K562 (cell line): ENCODE measurements around the gene IRF4. TPM values are rescaled to one million over a fixed set of nuclear protein-coding genes. Genes with fewer than 3 reads are reported as not detected.

Experiments
- ATAC-seq: fragments of 200-7000 bp; cut with Tn5 transposase; 3 replicates; pipeline ENCODE4 v1.9.1; 2020; ENCODE audit warnings: moderate library complexity
- BruUV-seq: library from RNA; stranded (reverse); fragments of 400-500 nt; replicated peaks from 2 replicates; lab custom pipeline; 2021; lab: Mats Ljungman, UMichigan
- CTCF ChIA-PET: fragments of 300-600 bp; formaldehyde crosslinking; extraction: SDS; loops from one replicate; lab custom pipeline; 2021; ENCODE audit warnings: low intra/inter-chr PET ratio; lab: Yijun Ruan, JAX
- POLR2A ChIA-PET: fragments of 300-600, 350-650 bp; sonication (Branson Sonifier 250); formaldehyde crosslinking; extraction: SDS; loops from one replicate; lab custom pipeline; 2021; ENCODE audit warnings: antibody characterized with exemption, inconsistent platforms; lab: Yijun Ruan, JAX
- DNase-seq, 4 experiments: peaks; one replicate each; pipeline versions ENCODE4 v3.0.0 to v3.0.0-alpha.2; 2011 to 2018; ENCODE audit warnings: low spot score in 3 of 4, mixed read lengths in 3 of 4; ENCODE audit errors: extremely low read depth in 1 of 4
- FAIRE-seq: peaks from 2 replicates; lab custom pipeline; 2011; peaks lifted over from hg19 to GRCh38; lab: Jason Lieb, UNC
- H2AFZ ChIP-seq: 2 replicates; pipeline ENCODE4 v1.6.0; 2011; ENCODE audit warnings: low read depth, low read length, control low read depth, inconsistent platforms
- H3K27ac ChIP-seq: fragments of 200-600 bp; 3 replicates; pipeline ENCODE4 v1.8.0; 2011; ENCODE audit warnings: low read depth, mild to moderate bottlenecking, control low read depth, inconsistent platforms, low read length, moderate library complexity, mixed read lengths; ENCODE audit errors: extremely low read depth
- H3K27me3 ChIP-seq, 2 experiments: fragments of 300-600 bp in 1 of 2; 2 replicates in 1 of 2; 3 replicates in 1 of 2; pipeline versions ENCODE4 v1.6.0 to v1.8.0; 2011; ENCODE audit warnings: inconsistent platforms in 2 of 2, low read length in 2 of 2, mild to moderate bottlenecking in 1 of 2, mixed read lengths in 1 of 2, moderate library complexity in 1 of 2; ENCODE audit not compliant: control insufficient read depth in 2 of 2, insufficient read depth in 2 of 2
- H3K36me3 ChIP-seq: fragments of 300-600 bp; 3 replicates; pipeline ENCODE4 v1.8.0; 2011; ENCODE audit warnings: mild to moderate bottlenecking, low read length, inconsistent platforms; ENCODE audit not compliant: control insufficient read depth, insufficient read depth
- H3K4me1 ChIP-seq, 2 experiments: fragments of 200-600 bp in 1 of 2; replicated peaks in 1 of 2; 2 replicates in 1 of 2; 3 replicates in 1 of 2; pipeline versions ENCODE4 v1.5.1 to v1.8.0; 2011; ENCODE audit warnings: inconsistent platforms in 2 of 2, low read length in 2 of 2, mild to moderate bottlenecking in 1 of 2, mixed read lengths in 1 of 2, moderate library complexity in 1 of 2; ENCODE audit not compliant: control insufficient read depth in 2 of 2, insufficient read depth in 2 of 2
- H3K4me2 ChIP-seq: 2 replicates; pipeline ENCODE4 v1.6.1; 2011; ENCODE audit warnings: low read length, control low read depth, inconsistent platforms, mixed read lengths; ENCODE audit not compliant: insufficient read depth
- H3K4me3 ChIP-seq: fragments of 200-600 bp; sonication (generic), shearing (Covaris generic); 2 replicates; pipeline ENCODE4 v1.5.1; 2016; ENCODE audit warnings: control low read depth, inconsistent platforms
- H3K79me2 ChIP-seq: fragments of 200-600 bp; 3 replicates; pipeline ENCODE4 v1.8.0; 2011; ENCODE audit warnings: low read length, inconsistent platforms; ENCODE audit not compliant: control insufficient read depth, insufficient read depth
- H3K9ac ChIP-seq, 2 experiments: 2 replicates each; pipeline versions ENCODE4 v1.6.0 to v1.6.1; 2011; ENCODE audit warnings: low read depth in 2 of 2, low read length in 2 of 2, control low read depth in 1 of 2, inconsistent platforms in 1 of 2, mild to moderate bottlenecking in 1 of 2, mixed read lengths in 1 of 2; ENCODE audit not compliant: insufficient read depth in 1 of 2
- H3K9me1 ChIP-seq: one replicate; pipeline ENCODE4 v1.6.0; 2011; ENCODE audit warnings: inconsistent platforms, mild to moderate bottlenecking, low read length, moderate library complexity; ENCODE audit not compliant: control insufficient read depth, insufficient read depth
- H3K9me3 ChIP-seq: replicated peaks from 2 replicates; pipeline ENCODE4 v1.5.1; 2011; ENCODE audit warnings: low read depth, low read length, inconsistent platforms; ENCODE audit not compliant: control insufficient read depth, insufficient read depth
- H4K20me1 ChIP-seq: replicated peaks from 2 replicates; pipeline ENCODE4 v1.6.1; 2011; ENCODE audit warnings: low read length, inconsistent platforms, mixed read lengths; ENCODE audit not compliant: control insufficient read depth, insufficient read depth
- ATF2 ChIP-seq: sonication (generic); formaldehyde crosslinking; IDR thresholded peaks from 2 replicates; pipeline ENCODE4 v1.8.1; 2022; ENCODE audit warnings: missing genetic modification reagents
- BHLHE40 ChIP-seq: IDR thresholded peaks from 2 replicates; pipeline ENCODE4 v1.6.1; 2011; ENCODE audit warnings: low read length, improper control_type of control experiment
- CEBPG ChIP-seq, 3 experiments: fragments of 200-800 bp in 1 of 3; sonication (Bioruptor generic) in 1 of 3; sonication (generic) in 1 of 3; formaldehyde crosslinking in 1 of 3; IDR thresholded peaks in 2 of 3; conservative IDR thresholded peaks in 1 of 3; 2 replicates each; pipeline versions ENCODE4 v1.6.1 to v1.8.0; 2016 to 2022; ENCODE audit warnings: missing compliant biosample characterization in 2 of 3, missing genetic modification characterization in 2 of 3, mild to moderate bottlenecking in 1 of 3, missing genetic modification reagents in 1 of 3
- CTBP1 ChIP-seq: fragments of 450-650 bp; IDR thresholded peaks from 2 replicates; pipeline ENCODE4 v1.6.1; 2016; ENCODE audit warnings: borderline replicate concordance
- CXXC5 ChIP-seq: fragments of 250-450 bp; sonication (Bioruptor Pico); IDR thresholded peaks from 2 replicates; pipeline ENCODE4 v1.8.0; 2022; ENCODE audit warnings: inconsistent platforms, mild to moderate bottlenecking, moderate library complexity
- HES1 ChIP-seq: fragments of 450-650 bp; IDR thresholded peaks from 2 replicates; pipeline ENCODE4 v1.6.1; 2016; ENCODE audit warnings: low read depth, mild to moderate bottlenecking, moderate library complexity
- L3MBTL2 ChIP-seq: fragments of 450-650 bp; IDR thresholded peaks from 2 replicates; pipeline ENCODE4 v1.6.1; 2016; ENCODE audit warnings: mild to moderate bottlenecking, moderate library complexity
- NFIC ChIP-seq: fragments of 450-650 bp; IDR thresholded peaks from 2 replicates; pipeline ENCODE4 v1.6.1; 2017; ENCODE audit warnings: mild to moderate bottlenecking, inconsistent platforms
- ZNF324 ChIP-seq: fragments of 250-450 bp; sonication (Bioruptor Pico); IDR thresholded peaks from 2 replicates; pipeline ENCODE4 v1.4.0; 2020; ENCODE audit warnings: mild to moderate bottlenecking
- WGBS: fragments of 100-300 bp; shearing (Covaris generic); methylation state at CpG from one replicate; pipeline ENCODE4 v1.1.6; 2016; ENCODE audit warnings: low coverage, mixed read lengths; ENCODE audit not compliant: insufficient coverage; ENCODE audit errors: missing lambda C conversion rate; 5-methylcytosine and 5-hydroxymethylcytosine counted together
- in situ Hi-C: fragments of 300-500 bp; cut with MboI; formaldehyde crosslinking; loops from 4 replicates; pipeline ENCODE4 v1.15.0; 2018; ENCODE audit warnings: inconsistent platforms, mixed read lengths
- intact Hi-C: fragments of 100-400 bp; cut with micrococcal nuclease; formaldehyde crosslinking; loops from 2 replicates; pipeline ENCODE4 v1.14.2; 2022
- polyA plus RNA-seq, 8 experiments: library from polyadenylated mRNA; depleted of rRNA in 4 of 8; stranded (reverse) in 5 of 8; unstranded in 3 of 8; fragments of >200 nt; fragmentation: Nextera tagmentation in 2 of 8; fragmentation: Illumina TruSeq in 1 of 8; extraction: Ambion mirVana in 2 of 8; extraction: Trizol in 1 of 8; gene quantifications; 2 replicates each; pipeline versions ENCODE4 v1.2.1 to v1.2.3, GENCODE V29; 2011 to 2014; ENCODE audit warnings: inconsistent platforms in 1 of 8, missing spikeins in 1 of 8
- total RNA-seq, 7 experiments: library from RNA; depleted of rRNA in 6 of 7; stranded (reverse); fragments of >200 nt in 6 of 7; fragmentation: Illumina TruSeq in 2 of 7; extraction: Trizol in 2 of 7; gene quantifications; 2 replicates each; pipeline versions ENCODE4 v1.2.1 to v1.2.3, GENCODE V29; 2011 to 2021; ENCODE audit warnings: low replicate concordance in 1 of 7

The IRF4 gene
- total and polyA plus RNA-seq, 9 of the 15 experiments (the other 6 are each of a cell fraction or from before 2014, with no cell fraction given) = 0.05 to 0.33 (median 0.09) TPM; not detected in 6

- H2AFZ ChIP-seq = no peak overlapping the region
- ATAC-seq (peak; percentile 33; the same call in 2 of the 3 replicates), DNase-seq (peak in 1 of 4 experiments; percentile 16), FAIRE-seq (peak; percentile 23)
- no peak overlapping the region for H3K4me3 ChIP-seq
- no peaks in the 10 kb centered on the region for H3K9me1 ChIP-seq
- no peaks in the 10 kb centered on the region for H3K36me3 ChIP-seq
- no peaks in the 10 kb centered on the region; the same call in 1 of the 2 replicates for H4K20me1 ChIP-seq
- POLR2A ChIA-PET = interaction anchor here (0.6 kb wide), 1 partner anchor 42 kb away, joined by 3 read pairs; no protein-coding TSS in a partner anchor
- CTCF ChIA-PET = no interaction called here
- peaks cover 0 to 7% of the 10 kb centered on the region in 2 experiments; a peak in 2 of 5 replicates for H3K4me1 ChIP-seq
- in situ Hi-C loops = no loop called here
- WGBS = 0% methylated on average over 9 of the region's 9 CpGs
- H3K27me3 ChIP-seq = peaks cover 34 to 71% of the 10 kb centered on the region in 2 experiments
- peak; percentile 64; the same call in 1 of the 2 replicates for TF ChIP-seq BHLHE40
- no peak for TF ChIP-seq ATF2
- peak; percentile 81 for TF ChIP-seq CXXC5 (CRISPR knock-in tag)
- TF ChIP-seq HES1 = peak; percentile 78
- TF ChIP-seq L3MBTL2 = peak; percentile 41; the same call in 1 of the 2 replicates
- TF ChIP-seq CEBPG (CRISPR knock-in tag; IDR thresholded peaks at IDR 0.05) = 0 out of 2 replicates have a peak, but pooled peaks have one; percentile 14
- no peak for TF ChIP-seq CEBPG (tag; conservative IDR thresholded peaks at IDR 0.05 in 1 of 2, IDR thresholded peaks at IDR 0.05 in 1 of 2)
- TF ChIP-seq ZNF324 (CRISPR knock-in tag) = no peak
- TF ChIP-seq CTBP1 = 0 out of 2 replicates have a peak, but pooled peaks have one; percentile 18
- peak; percentile 67 for TF ChIP-seq NFIC
- no TSS peak for BruUV-seq
- H3K9ac ChIP-seq = no peak overlapping the region
- H3K27ac ChIP-seq = no peak overlapping the region
- intact Hi-C loops = no loop called here
- no peaks in the 10 kb centered on the region for H3K79me2 ChIP-seq
- H3K4me2 ChIP-seq = no peak overlapping the region
- no peaks in the 10 kb centered on the region for H3K9me3 ChIP-seq
These were observed 48.2 kb downstream of the IRF4 start for GRCh38 chr6:439641-440167.
